WTC11 (cell line): ENCODE results near the gene C2orf49.

Experiments used
- ESRRA ChIP-seq: sonication (generic); formaldehyde crosslinking; IDR thresholded peaks from 2 replicates; pipeline ENCODE4 v1.8.1; 2022; ENCODE audit warnings: mild to moderate bottlenecking, missing genetic modification reagents, borderline replicate concordance
- SP1 ChIP-seq: sonication (generic); formaldehyde crosslinking; conservative IDR thresholded peaks from 2 replicates; pipeline ENCODE4 v1.8.1; 2022; ENCODE audit warnings: missing genetic modification reagents
- ZNF423 ChIP-seq: fragments of 250-450 bp; sonication (Bioruptor Pico); IDR thresholded peaks from 2 replicates; pipeline ENCODE4 v2.1.2; 2022; ENCODE audit warnings: mild to moderate bottlenecking, moderate library complexity
- TF ChIP-seq, protein P1 (sequence below): fragments of 200-600 bp; IDR thresholded peaks from 2 replicates; pipeline ENCODE4 v1.8.0; 2022; ENCODE audit warnings: antibody characterized with exemption

DNA sequence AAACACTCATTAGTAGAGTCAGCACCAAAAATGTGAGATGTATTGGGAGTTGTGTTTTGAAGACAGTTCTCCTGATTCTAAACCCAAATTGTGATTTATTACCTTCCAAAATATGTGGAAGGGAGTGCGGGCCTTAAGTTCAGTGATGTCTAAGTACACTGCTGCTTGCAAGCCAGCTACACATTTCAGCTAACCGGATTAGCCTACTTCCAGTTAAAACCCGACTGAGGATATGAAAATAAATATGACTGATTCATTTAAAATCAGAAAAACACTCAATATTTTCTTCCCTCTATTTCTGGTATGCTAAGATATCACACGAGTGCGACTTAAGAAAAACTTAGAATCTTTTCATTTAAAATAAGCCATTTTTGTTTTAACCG lies 60.6 kb downstream of the C2orf49 start:
- no peak for TF ChIP-seq ESRRA (CRISPR knock-in tag)
- no peak for TF ChIP-seq ZNF423 (CRISPR knock-in tag)
- TF ChIP-seq, protein P1, sequence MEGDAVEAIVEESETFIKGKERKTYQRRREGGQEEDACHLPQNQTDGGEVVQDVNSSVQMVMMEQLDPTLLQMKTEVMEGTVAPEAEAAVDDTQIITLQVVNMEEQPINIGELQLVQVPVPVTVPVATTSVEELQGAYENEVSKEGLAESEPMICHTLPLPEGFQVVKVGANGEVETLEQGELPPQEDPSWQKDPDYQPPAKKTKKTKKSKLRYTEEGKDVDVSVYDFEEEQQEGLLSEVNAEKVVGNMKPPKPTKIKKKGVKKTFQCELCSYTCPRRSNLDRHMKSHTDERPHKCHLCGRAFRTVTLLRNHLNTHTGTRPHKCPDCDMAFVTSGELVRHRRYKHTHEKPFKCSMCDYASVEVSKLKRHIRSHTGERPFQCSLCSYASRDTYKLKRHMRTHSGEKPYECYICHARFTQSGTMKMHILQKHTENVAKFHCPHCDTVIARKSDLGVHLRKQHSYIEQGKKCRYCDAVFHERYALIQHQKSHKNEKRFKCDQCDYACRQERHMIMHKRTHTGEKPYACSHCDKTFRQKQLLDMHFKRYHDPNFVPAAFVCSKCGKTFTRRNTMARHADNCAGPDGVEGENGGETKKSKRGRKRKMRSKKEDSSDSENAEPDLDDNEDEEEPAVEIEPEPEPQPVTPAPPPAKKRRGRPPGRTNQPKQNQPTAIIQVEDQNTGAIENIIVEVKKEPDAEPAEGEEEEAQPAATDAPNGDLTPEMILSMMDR: no peak
- no peak for TF ChIP-seq SP1
